ENCODE measurements around the gene C2orf81. TPM values are rescaled to one million over a fixed set of nuclear protein-coding genes. Genes with fewer than 3 reads are reported as not detected.

C2orf81 gene
- total RNA-seq, 1 experiment from 2014 or later, result 2.4 TPM

GRCh38 chr2:74373221-74373676 lies 48.2 kb downstream of the C2orf81 start:
- Histone ChIP-seq H3K36me3 (ENCODE audit: low read depth, low read length) (peaks cover 19% of the 10 kb centered on the region), H3K27ac (ENCODE audit: low read length) (no peak overlapping the region), H3K4me2 (ENCODE audit: low read length) (no peak overlapping the region), H3K79me2 (ENCODE audit: low read length) (no peaks in the 10 kb centered on the region), H3F3A (ENCODE audit: low read length, unreplicated experiment) (no peaks in the 10 kb centered on the region), H3K27me3 (ENCODE audit: low read length) (no peaks in the 10 kb centered on the region), H3K4me1 (ENCODE audit: insufficient read depth, low read length) (no peaks in the 10 kb centered on the region), H3K9ac (ENCODE audit: low read length) (no peak overlapping the region), H4K20me1 (ENCODE audit: low read length) (no peaks in the 10 kb centered on the region), H3K9me2 (replicated peaks; ENCODE audit: low read length) (no peaks in the 10 kb centered on the region), H2AFZ (ENCODE audit: low read length) (no peak overlapping the region), H3K4me3 (ENCODE audit: low read length) (no peak overlapping the region), H3K9me3 (ENCODE audit: low read length) (no peaks in the 10 kb centered on the region)
- TF ChIP-seq EZH2phosphoT487 (IDR thresholded peaks at IDR 0.05; ENCODE audit: borderline replicate concordance, low read length) (no peak), EZH2 (IDR thresholded peaks at IDR 0.05; ENCODE audit: low read length, unreplicated experiment) (no peak), CTCF (conservative IDR thresholded peaks at IDR 0.05; ENCODE audit: low read depth, low read length) (no peak)
- POLR2A ChIA-PET (ENCODE audit: unreplicated experiment), result no interaction called here
- CTCF ChIA-PET, result no interaction called here
- intact Hi-C loops (cut with micrococcal nuclease), result no loop called here
- ATAC-seq (no peak), DNase-seq (no peak)
- no TSS peak for BruUV-seq (replicated peaks)

GRCh38 chr2:74372674-74373073 lies 48.7 kb downstream of the C2orf81 start:
- Histone ChIP-seq H3K9ac (ENCODE audit: low read length) (no peak overlapping the region), H3K4me2 (ENCODE audit: low read length) (no peak overlapping the region), H3K36me3 (ENCODE audit: low read depth, low read length) (peaks cover 17% of the 10 kb centered on the region), H3K79me2 (ENCODE audit: low read length) (no peaks in the 10 kb centered on the region), H3K27me3 (ENCODE audit: low read length) (no peaks in the 10 kb centered on the region), H3K9me2 (replicated peaks; ENCODE audit: low read length) (no peaks in the 10 kb centered on the region), H2AFZ (ENCODE audit: low read length) (no peak overlapping the region), H3K27ac (ENCODE audit: low read length) (no peak overlapping the region), H3K4me1 (ENCODE audit: insufficient read depth, low read length) (no peaks in the 10 kb centered on the region), H3F3A (ENCODE audit: low read length, unreplicated experiment) (no peaks in the 10 kb centered on the region), H3K4me3 (ENCODE audit: low read length) (no peak overlapping the region), H4K20me1 (ENCODE audit: low read length) (no peaks in the 10 kb centered on the region), H3K9me3 (ENCODE audit: low read length) (no peaks in the 10 kb centered on the region)
- DNase-seq (no peak), ATAC-seq (no peak)
- TF ChIP-seq EZH2 (IDR thresholded peaks at IDR 0.05; ENCODE audit: low read length, unreplicated experiment) (no peak), CTCF (conservative IDR thresholded peaks at IDR 0.05; ENCODE audit: low read depth, low read length) (no peak), EZH2phosphoT487 (IDR thresholded peaks at IDR 0.05; ENCODE audit: borderline replicate concordance, low read length) (no peak)
- no TSS peak for BruUV-seq (replicated peaks)
- CTCF ChIA-PET, result no interaction called here
- intact Hi-C loops (cut with micrococcal nuclease), result no loop called here
- POLR2A ChIA-PET (ENCODE audit: unreplicated experiment), result interaction anchor here (0.6 kb wide), 1 partner anchor 53 kb away, joined by 5 read pairs; no protein-coding TSS in a partner anchor

- intact Hi-C loops (cut with micrococcal nuclease), result no loop called here
- no peaks in the 10 kb centered on the region for H3K9me2 ChIP-seq (replicated peaks; ENCODE audit: low read length)
- H4K20me1 ChIP-seq (ENCODE audit: low read length), result no peaks in the 10 kb centered on the region
- no peaks in the 10 kb centered on the region for H3F3A ChIP-seq (ENCODE audit: low read length, unreplicated experiment)
- no peak overlapping the region for H2AFZ ChIP-seq (ENCODE audit: low read length)
- no peaks in the 10 kb centered on the region for H3K4me1 ChIP-seq (ENCODE audit: insufficient read depth, low read length)
- ATAC-seq (no peak), DNase-seq (no peak)
- CTCF ChIA-PET, result no interaction called here
- peaks cover 27% of the 10 kb centered on the region for H3K36me3 ChIP-seq (ENCODE audit: low read depth, low read length)
- H3K27ac ChIP-seq (ENCODE audit: low read length), result no peak overlapping the region
- BruUV-seq (replicated peaks), result no TSS peak
- no peak overlapping the region for H3K4me3 ChIP-seq (ENCODE audit: low read length)
- no peaks in the 10 kb centered on the region for H3K27me3 ChIP-seq (ENCODE audit: low read length)
- no peak overlapping the region for H3K9ac ChIP-seq (ENCODE audit: low read length)
- H3K4me2 ChIP-seq (ENCODE audit: low read length), result no peak overlapping the region
- H3K79me2 ChIP-seq (ENCODE audit: low read length), result no peaks in the 10 kb centered on the region
- TF ChIP-seq EZH2 (IDR thresholded peaks at IDR 0.05; ENCODE audit: low read length, unreplicated experiment) (no peak), CTCF (conservative IDR thresholded peaks at IDR 0.05; ENCODE audit: low read depth, low read length) (no peak), EZH2phosphoT487 (IDR thresholded peaks at IDR 0.05; ENCODE audit: borderline replicate concordance, low read length) (no peak)
- POLR2A ChIA-PET (ENCODE audit: unreplicated experiment), result no interaction called here
- no peaks in the 10 kb centered on the region for H3K9me3 ChIP-seq (ENCODE audit: low read length)
These were observed 50.0 kb downstream of the C2orf81 start for GRCh38 chr2:74371421-74371820.
